Measurements from ENCODE around the gene CDC16. TPM values are rescaled to one million over a fixed set of nuclear protein-coding genes. Genes with fewer than 3 reads are reported as not detected.

CDC16 gene
- total and polyA plus RNA-seq, 2 of the 13 experiments (the other 11 are each of a cell fraction or from before 2014, with no cell fraction given), result 24.2 to 60.9 TPM

DNA sequence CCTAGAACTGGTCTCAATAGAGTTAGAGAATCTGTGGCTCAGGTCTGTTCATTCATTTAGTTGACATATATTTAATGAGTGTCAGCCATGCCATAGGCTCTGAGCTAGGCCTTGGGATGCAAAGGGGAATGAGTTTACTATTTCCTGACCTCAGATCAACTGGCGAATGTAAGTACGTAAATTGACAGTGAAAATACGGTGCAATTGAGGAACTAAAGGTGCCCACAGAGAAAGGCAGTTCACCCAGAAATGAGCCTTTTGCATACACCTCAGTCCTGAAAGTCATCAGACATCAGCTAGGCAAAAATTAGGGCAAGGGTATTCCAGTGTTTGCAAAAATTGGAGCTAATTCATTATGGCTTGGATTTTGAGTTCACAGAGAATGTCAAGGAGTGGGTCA is 26.1 kb downstream of the CDC16 start (continued):
- no peak for TF ChIP-seq NFATC3 (CRISPR knock-in tag; IDR thresholded peaks at IDR 0.05)
- TF ChIP-seq ZNF878 (CRISPR knock-in tag; IDR thresholded peaks at IDR 0.05), result no peak
- TF ChIP-seq, protein P1, sequence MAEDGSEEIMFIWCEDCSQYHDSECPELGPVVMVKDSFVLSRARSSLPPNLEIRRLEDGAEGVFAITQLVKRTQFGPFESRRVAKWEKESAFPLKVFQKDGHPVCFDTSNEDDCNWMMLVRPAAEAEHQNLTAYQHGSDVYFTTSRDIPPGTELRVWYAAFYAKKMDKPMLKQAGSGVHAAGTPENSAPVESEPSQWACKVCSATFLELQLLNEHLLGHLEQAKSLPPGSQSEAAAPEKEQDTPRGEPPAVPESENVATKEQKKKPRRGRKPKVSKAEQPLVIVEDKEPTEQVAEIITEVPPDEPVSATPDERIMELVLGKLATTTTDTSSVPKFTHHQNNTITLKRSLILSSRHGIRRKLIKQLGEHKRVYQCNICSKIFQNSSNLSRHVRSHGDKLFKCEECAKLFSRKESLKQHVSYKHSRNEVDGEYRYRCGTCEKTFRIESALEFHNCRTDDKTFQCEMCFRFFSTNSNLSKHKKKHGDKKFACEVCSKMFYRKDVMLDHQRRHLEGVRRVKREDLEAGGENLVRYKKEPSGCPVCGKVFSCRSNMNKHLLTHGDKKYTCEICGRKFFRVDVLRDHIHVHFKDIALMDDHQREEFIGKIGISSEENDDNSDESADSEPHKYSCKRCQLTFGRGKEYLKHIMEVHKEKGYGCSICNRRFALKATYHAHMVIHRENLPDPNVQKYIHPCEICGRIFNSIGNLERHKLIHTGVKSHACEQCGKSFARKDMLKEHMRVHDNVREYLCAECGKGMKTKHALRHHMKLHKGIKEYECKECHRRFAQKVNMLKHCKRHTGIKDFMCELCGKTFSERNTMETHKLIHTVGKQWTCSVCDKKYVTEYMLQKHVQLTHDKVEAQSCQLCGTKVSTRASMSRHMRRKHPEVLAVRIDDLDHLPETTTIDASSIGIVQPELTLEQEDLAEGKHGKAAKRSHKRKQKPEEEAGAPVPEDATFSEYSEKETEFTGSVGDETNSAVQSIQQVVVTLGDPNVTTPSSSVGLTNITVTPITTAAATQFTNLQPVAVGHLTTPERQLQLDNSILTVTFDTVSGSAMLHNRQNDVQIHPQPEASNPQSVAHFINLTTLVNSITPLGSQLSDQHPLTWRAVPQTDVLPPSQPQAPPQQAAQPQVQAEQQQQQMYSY (CRISPR knock-in tag; IDR thresholded peaks at IDR 0.05), result no peak

DNA sequence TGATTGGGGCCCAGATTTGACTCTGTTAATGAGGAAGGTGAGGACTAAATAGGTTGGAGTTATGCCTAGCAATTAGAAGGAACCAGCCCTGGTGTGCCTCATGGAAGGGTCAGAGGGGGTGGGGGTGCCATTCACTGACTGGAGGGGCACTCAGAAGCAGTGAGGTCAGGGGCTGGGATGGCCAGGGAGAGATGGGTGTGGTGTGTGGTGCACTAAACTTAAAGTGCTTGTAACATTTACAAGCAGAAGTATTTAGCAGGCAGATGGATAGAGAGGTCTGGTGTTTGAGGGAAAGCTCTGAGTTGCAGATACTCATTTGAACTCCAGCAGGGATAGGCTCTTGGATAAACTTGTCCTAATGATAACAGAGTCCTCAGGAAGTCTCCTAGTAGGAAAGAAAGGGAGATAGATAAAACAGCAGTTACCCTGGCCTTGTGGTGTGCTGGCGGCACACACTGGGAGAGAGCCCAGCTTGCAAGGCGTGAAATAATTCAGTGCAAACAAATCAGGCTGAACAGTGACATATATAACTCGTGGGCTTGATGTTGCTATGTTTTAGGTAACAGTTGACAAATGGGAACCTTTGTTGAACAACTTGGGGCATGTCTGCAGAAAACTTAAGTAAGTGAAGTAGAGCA is 26.8 kb downstream of the CDC16 start:
- no TSS peak for BruUV-seq (replicated peaks)
- WGBS (ENCODE audit: low lambda C conversion rate), result 94% methylated on average over 3 of the region's 3 CpGs

More for the DNA sequence above, 26.8 kb downstream of the CDC16 start:
- Histone ChIP-seq H4K20me1 (ENCODE audit: insufficient read depth, low read length) (no peaks in the 10 kb centered on the region), H3K9me3 (ENCODE audit: low read length) (no peaks in the 10 kb centered on the region), H3K4me1 (ENCODE audit: insufficient read depth, low read length) (no peaks in the 10 kb centered on the region), H3K79me2 (ENCODE audit: insufficient read depth, low read length) (no peaks in the 10 kb centered on the region), H3K27ac (ENCODE audit: extremely low read length, insufficient read depth, low read length) (no peak overlapping the region), H3K4me3 (replicated peaks in 1 of 3; ENCODE audit: insufficient read depth in 1 of 3, low read depth in 2 of 3, low read length in 3 of 3) (no peak overlapping the region), H3K27me3 (ENCODE audit: control insufficient read depth in 1 of 2, insufficient read depth in 2 of 2, low read length in 2 of 2) (no peaks in the 10 kb centered on the region; a peak in 1 of 5 replicates), H3K36me3 (replicated peaks in 1 of 2; ENCODE audit: control insufficient read depth in 1 of 2, insufficient read depth in 2 of 2, low read length in 2 of 2) (peaks cover 35 to 83% of the 10 kb centered on the region in 2 experiments), H3K4me2 (ENCODE audit: low read depth, low read length) (no peak overlapping the region), H3K9ac (ENCODE audit: insufficient read depth, low read depth, low read length) (no peak overlapping the region), H2AFZ (ENCODE audit: low read length) (no peak overlapping the region)
- intact Hi-C loops (cut with micrococcal nuclease; ENCODE audit: unreplicated experiment), result no loop called here
- no peak for TF ChIP-seq MAF1 (CRISPR knock-in tag; IDR thresholded peaks at IDR 0.05; ENCODE audit: borderline replicate concordance)
- TF ChIP-seq, protein P2, sequence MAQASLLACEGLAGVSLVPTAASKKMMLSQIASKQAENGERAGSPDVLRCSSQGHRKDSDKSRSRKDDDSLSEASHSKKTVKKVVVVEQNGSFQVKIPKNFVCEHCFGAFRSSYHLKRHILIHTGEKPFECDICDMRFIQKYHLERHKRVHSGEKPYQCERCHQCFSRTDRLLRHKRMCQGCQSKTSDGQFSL (CRISPR knock-in tag; IDR thresholded peaks at IDR 0.05), result no peak
- TF ChIP-seq ZNF251 (CRISPR knock-in tag; IDR thresholded peaks at IDR 0.05), result no peak
- TF ChIP-seq, protein P3, sequence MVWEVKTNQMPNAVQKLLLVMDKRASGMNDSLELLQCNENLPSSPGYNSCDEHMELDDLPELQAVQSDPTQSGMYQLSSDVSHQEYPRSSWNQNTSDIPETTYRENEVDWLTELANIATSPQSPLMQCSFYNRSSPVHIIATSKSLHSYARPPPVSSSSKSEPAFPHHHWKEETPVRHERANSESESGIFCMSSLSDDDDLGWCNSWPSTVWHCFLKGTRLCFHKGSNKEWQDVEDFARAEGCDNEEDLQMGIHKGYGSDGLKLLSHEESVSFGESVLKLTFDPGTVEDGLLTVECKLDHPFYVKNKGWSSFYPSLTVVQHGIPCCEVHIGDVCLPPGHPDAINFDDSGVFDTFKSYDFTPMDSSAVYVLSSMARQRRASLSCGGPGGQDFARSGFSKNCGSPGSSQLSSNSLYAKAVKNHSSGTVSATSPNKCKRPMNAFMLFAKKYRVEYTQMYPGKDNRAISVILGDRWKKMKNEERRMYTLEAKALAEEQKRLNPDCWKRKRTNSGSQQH (CRISPR knock-in tag; IDR thresholded peaks at IDR 0.05; ENCODE audit: low read depth), result no peak
- TF ChIP-seq, protein P4, sequence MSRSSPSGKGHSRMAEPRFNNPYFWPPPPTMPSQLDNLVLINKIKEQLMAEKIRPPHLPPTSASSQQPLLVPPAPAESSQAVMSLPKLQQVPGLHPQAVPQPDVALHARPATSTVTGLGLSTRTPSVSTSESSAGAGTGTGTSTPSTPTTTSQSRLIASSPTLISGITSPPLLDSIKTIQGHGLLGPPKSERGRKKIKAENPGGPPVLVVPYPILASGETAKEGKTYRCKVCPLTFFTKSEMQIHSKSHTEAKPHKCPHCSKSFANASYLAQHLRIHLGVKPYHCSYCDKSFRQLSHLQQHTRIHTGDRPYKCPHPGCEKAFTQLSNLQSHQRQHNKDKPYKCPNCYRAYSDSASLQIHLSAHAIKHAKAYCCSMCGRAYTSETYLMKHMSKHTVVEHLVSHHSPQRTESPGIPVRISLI (CRISPR knock-in tag; IDR thresholded peaks at IDR 0.05; ENCODE audit: borderline replicate concordance), result no peak
- TF ChIP-seq POLR2A (IDR thresholded peaks at IDR 0.05; ENCODE audit: insufficient read depth in 1 of 2, low read depth in 2 of 2, low read length in 2 of 2), result no peak
- no peak for TF ChIP-seq ZNF101 (CRISPR knock-in tag; IDR thresholded peaks at IDR 0.05; ENCODE audit: borderline replicate concordance, low read depth)
- TF ChIP-seq, protein P5, sequence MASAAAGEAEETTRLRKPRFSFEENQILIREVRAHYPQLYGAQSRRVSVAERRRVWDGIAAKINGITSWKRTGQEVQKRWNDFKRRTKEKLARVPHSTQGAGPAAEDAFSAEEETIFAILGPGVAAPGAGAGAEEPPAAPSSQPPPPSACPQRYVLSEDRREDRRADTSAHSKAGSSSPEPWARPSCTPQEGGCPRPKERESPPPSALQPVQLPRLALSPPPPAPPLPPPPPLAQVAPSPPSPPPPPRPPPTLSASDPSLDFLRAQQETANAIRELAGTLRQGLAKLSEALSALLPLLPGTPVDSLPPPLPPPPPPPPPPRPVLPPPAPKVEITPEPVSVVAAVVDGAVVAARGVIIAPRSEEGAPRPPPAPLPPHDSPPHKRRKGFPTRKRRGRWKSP (CRISPR knock-in tag; IDR thresholded peaks at IDR 0.05), result no peak
- no peak for TF ChIP-seq NR3C1 (CRISPR knock-in tag; IDR thresholded peaks at IDR 0.05)
- TF ChIP-seq RCOR2 (CRISPR knock-in tag; IDR thresholded peaks at IDR 0.05), result no peak
- no peak for TF ChIP-seq ZFP36L1 (CRISPR knock-in tag; IDR thresholded peaks at IDR 0.05)
- ATAC-seq, result no peak
- in situ Hi-C loops (cut with HindIII; ENCODE audit: extremely low pct_ligation_motif_present, low pct_unique_long_range_greater_than_20kb), result no loop called here
- no peak for FAIRE-seq
- no peak for DNase-seq (ENCODE audit: low spot score)
- POLR2A ChIA-PET, result no interaction called here
- CTCF ChIA-PET (ENCODE audit: low intra/inter-chr PET ratio, low total read pairs), result no interaction called here
